Endothelial cell of umbilical vein (primary cell): Measurements from ENCODE around the gene NEK8. TPM values are rescaled to one million over a fixed set of nuclear protein-coding genes. Genes with fewer than 3 reads are reported as not detected.

Experiments used
- BruUV-seq: library from RNA; stranded (reverse); fragments of 400-500 nt; replicated peaks from 2 replicates; lab custom pipeline; 2021; lab: Mats Ljungman, UMichigan
- CTCF ChIA-PET: fragments of 300-600, 350-600 bp; sonication (Branson Sonifier 250); formaldehyde crosslinking; loops from one replicate; lab custom pipeline; 2021; ENCODE audit warnings: antibody characterized with exemption, inconsistent platforms; lab: Charles Lee
- POLR2A ChIA-PET: fragments of 300-600, 350-600 bp; sonication (Branson Sonifier 250); formaldehyde crosslinking; loops from one replicate; lab custom pipeline; 2021; ENCODE audit warnings: antibody characterized with exemption, inconsistent platforms; lab: Charles Lee
- DNase-seq: peaks from one replicate; pipeline ENCODE4 v3.0.0-alpha.2; 2011; ENCODE audit warnings: low read depth, low spot score
- FAIRE-seq: peaks from 2 replicates; lab custom pipeline; 2011; peaks lifted over from hg19 to GRCh38; lab: Jason Lieb, UNC
- H2AFZ ChIP-seq: 2 replicates; pipeline ENCODE4 v1.6.0; 2012; ENCODE audit warnings: low read depth, low read length, control low read depth, inconsistent platforms
- H3K27ac ChIP-seq: 2 replicates; pipeline ENCODE4 v1.5.1; 2011; ENCODE audit warnings: low read depth, mild to moderate bottlenecking, control low read depth, low read length, moderate library complexity; ENCODE audit not compliant: insufficient read depth
- H3K27me3 ChIP-seq, 2 experiments: 2 replicates each; pipeline versions ENCODE4 v1.6.0 to v1.6.1; 2011; ENCODE audit warnings: low read length in 2 of 2, mixed read lengths in 1 of 2; ENCODE audit not compliant: control insufficient read depth in 2 of 2, insufficient read depth in 2 of 2
- H3K36me3 ChIP-seq, 2 experiments: 2 replicates in 1 of 2; 3 replicates in 1 of 2; pipeline ENCODE4 v1.5.1; 2011; ENCODE audit warnings: low read length in 2 of 2, mild to moderate bottlenecking in 1 of 2, moderate library complexity in 1 of 2; ENCODE audit not compliant: control insufficient read depth in 2 of 2, insufficient read depth in 2 of 2; ENCODE audit errors: extremely low read depth in 1 of 2
- H3K4me1 ChIP-seq: 3 replicates; pipeline ENCODE4 v1.5.1; 2011; ENCODE audit warnings: mild to moderate bottlenecking, low read length; ENCODE audit not compliant: control insufficient read depth, insufficient read depth; ENCODE audit errors: extremely low read depth
- H3K4me2 ChIP-seq: 2 replicates; pipeline ENCODE4 v1.6.1; 2011; ENCODE audit warnings: low read length, control low read depth, mixed read lengths; ENCODE audit not compliant: insufficient read depth
- H3K4me3 ChIP-seq, 3 experiments: fragments of 200-600 bp in 1 of 3; sonication (generic), shearing (Covaris generic) in 1 of 3; replicated peaks in 1 of 3; 2 replicates each; pipeline ENCODE4 v1.5.1; 2011 to 2016; ENCODE audit warnings: control low read depth in 3 of 3, low read length in 3 of 3, mild to moderate bottlenecking in 2 of 3, inconsistent platforms in 1 of 3, low read depth in 1 of 3, moderate library complexity in 1 of 3; ENCODE audit not compliant: insufficient read depth in 1 of 3
- H3K79me2 ChIP-seq: 2 replicates; pipeline ENCODE4 v1.6.0; 2012; ENCODE audit warnings: low read length, inconsistent platforms; ENCODE audit not compliant: control insufficient read depth, insufficient read depth
- H3K9ac ChIP-seq: replicated peaks from 2 replicates; pipeline ENCODE3; 2011; ENCODE audit warnings: low read length, control low read depth; ENCODE audit not compliant: insufficient read depth; ENCODE audit errors: extremely low read depth
- H3K9me1 ChIP-seq: replicated peaks from 3 replicates; pipeline ENCODE4 v1.6.0; 2011; ENCODE audit warnings: mild to moderate bottlenecking, low read length; ENCODE audit not compliant: control insufficient read depth, insufficient read depth; ENCODE audit errors: extremely low read depth
- H3K9me3 ChIP-seq: replicated peaks from 2 replicates; pipeline ENCODE4 v1.5.1; 2012; ENCODE audit warnings: low read length, inconsistent platforms; ENCODE audit not compliant: control insufficient read depth, insufficient read depth
- H4K20me1 ChIP-seq: replicated peaks from 2 replicates; pipeline ENCODE3; 2011; ENCODE audit warnings: mild to moderate bottlenecking, low read length; ENCODE audit not compliant: control insufficient read depth, insufficient read depth; ENCODE audit errors: extremely low read depth
- GATA2 ChIP-seq: IDR thresholded peaks from 2 replicates; pipeline ENCODE4 v1.7.0; 2011; ENCODE audit warnings: low read depth, mild to moderate bottlenecking, moderate library complexity, mixed read lengths, low read length; ENCODE audit not compliant: insufficient read length, insufficient read depth
- JUN ChIP-seq: IDR thresholded peaks from 2 replicates; pipeline ENCODE4 v1.6.1; 2011; ENCODE audit warnings: borderline replicate concordance, low read depth; ENCODE audit not compliant: insufficient read length, insufficient read depth
- MYC ChIP-seq: IDR thresholded peaks from one replicate; pipeline ENCODE4 v1.6.1; 2011; ENCODE audit warnings: mild to moderate bottlenecking, low read depth, low read length
- POLR2A ChIP-seq: IDR thresholded peaks from 2 replicates; pipeline ENCODE4 v1.6.1; 2012; ENCODE audit warnings: low read depth, mild to moderate bottlenecking, control low read depth, low read length
- POLR2AphosphoS5 ChIP-seq: IDR thresholded peaks from 2 replicates; pipeline ENCODE4 v1.6.1; 2012; ENCODE audit warnings: low read depth, mild to moderate bottlenecking, control low read depth, low read length, moderate library complexity; ENCODE audit not compliant: insufficient read depth
- dilution Hi-C: fragments of 300-500 bp; cut with MboI; formaldehyde crosslinking; loops from one replicate; pipeline ENCODE4 v1.15.0; 2019; ENCODE audit warnings: low sequenced_read_pairs; ENCODE audit not compliant: extremely low pct_ligation_motif_present
- intact Hi-C: fragments of 100-400 bp; cut with micrococcal nuclease; formaldehyde crosslinking; loops from one replicate; pipeline ENCODE4 v1.10.0; 2022
- polyA plus RNA-seq, 4 experiments: library from polyadenylated mRNA; depleted of rRNA in 3 of 4; stranded (reverse) in 3 of 4; unstranded in 1 of 4; fragments of >200 nt; gene quantifications; 2 replicates each; pipeline versions ENCODE4 v1.2.1 to v1.2.3, GENCODE V29; 2011 to 2012; ENCODE audit warnings: missing spikeins in 1 of 4
- total RNA-seq: library from RNA; stranded (reverse); gene quantifications from 2 replicates; pipeline ENCODE4 v1.2.3, GENCODE V29; 2021
- TF ChIP-seq, protein P1 (sequence below), 2 donors: IDR thresholded peaks; 1 replicate in 1 of 2; 2 replicates in 1 of 2; pipeline ENCODE4 v1.5.1; 2011; ENCODE audit warnings: low read length in 2 of 2, mild to moderate bottlenecking in 2 of 2, moderate library complexity in 2 of 2, control low read depth in 1 of 2, inconsistent platforms in 1 of 2, low read depth in 1 of 2; ENCODE audit not compliant: insufficient read depth in 1 of 2; ENCODE audit errors: extremely low read depth in 1 of 2

The NEK8 gene
- total and polyA plus RNA-seq, 2 donors (not counting 3 experiments of a cell fraction or from before 2014, with no cell fraction given) = 3.1 to 3.2 TPM

DNA sequence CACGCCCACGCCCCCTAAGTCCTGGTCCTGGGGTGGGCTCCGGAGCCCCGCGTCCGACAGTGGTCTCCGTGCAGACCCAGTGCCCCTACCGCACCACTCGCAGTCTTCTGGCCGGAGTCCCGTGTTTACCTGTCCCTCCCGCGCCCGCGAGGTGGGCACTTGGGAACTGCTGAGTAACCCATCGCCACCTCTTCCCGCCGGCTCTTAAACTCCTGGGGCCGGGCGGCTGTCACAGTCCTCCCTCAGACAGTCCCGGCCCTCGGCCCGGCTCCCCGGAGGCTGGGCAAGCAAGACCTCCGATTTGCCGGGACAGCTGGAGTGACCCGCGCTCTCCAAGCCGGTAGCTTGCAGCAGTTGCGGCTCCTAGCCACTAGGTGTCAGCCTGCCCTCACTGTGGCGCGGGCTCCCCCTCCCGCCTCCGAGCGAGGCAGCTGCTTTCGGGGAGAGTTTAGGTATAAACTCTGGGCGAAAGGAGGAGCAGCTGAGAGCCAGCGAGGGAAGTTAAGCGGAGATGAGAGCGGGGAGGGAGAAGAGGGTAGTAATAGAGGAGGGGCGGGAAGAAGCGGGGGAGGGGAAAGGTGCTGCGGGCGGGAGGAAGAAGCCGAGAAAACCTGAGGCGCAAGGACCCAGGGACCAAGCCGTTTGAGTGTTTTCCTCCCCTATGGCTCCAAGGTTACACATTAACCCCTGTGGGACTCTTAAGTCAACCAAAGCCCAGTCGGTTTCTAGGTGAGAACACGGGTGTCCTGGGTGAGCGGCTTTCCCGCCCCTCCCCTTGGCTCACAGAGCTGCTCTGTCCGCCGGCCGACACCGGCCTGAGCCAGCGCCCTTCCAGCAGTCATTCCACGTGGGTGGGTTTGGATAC lies 1.7 kb upstream of the NEK8 start:
- Histone ChIP-seq H2AFZ (peak overlapping the region; percentile 84), H4K20me1 (no peaks in the 10 kb centered on the region), H3K9ac (peak overlapping the region; percentile 53), H3K27ac (no peak overlapping the region), H3K4me3 (peak overlapping the region; percentile 29 to 57 (median 41)), H3K4me2 (peak overlapping the region; percentile 68), H3K27me3 (no peaks in the 10 kb centered on the region), H3K4me1 (peaks cover 34% of the 10 kb centered on the region), H3K9me1 (no peaks in the 10 kb centered on the region), H3K36me3 (peaks cover 15 to 19% of the 10 kb centered on the region in 2 experiments), H3K9me3 (no peaks in the 10 kb centered on the region), H3K79me2 (peaks cover 17% of the 10 kb centered on the region)
- dilution Hi-C loops (no loop called here), intact Hi-C loops (loop anchor here (1.0 to 2.0 kb wide), 6 partner anchors 23 to 225 kb away; partner anchors contain the start of gene DHRS13)
- FAIRE-seq (peak; percentile 91), DNase-seq (peak; percentile 95)
- BruUV-seq = no TSS peak
- ChIA-PET POLR2A (interaction anchor here (0.7 to 4.7 kb wide), 5 partner anchors 16 to 226 kb away, joined by 3 to 45 read pairs (median 7); no protein-coding TSS in a partner anchor), CTCF (interaction anchor here (0.6 to 13.7 kb wide), 41 partner anchors 8 to 397 kb away, joined by 3 to 602 read pairs (median 7); partner anchors contain the start of genes ERAL1, FAM222B, FLOT2 and PHF12)
- TF ChIP-seq JUN (no peak), MYC (no peak), GATA2 (no peak), POLR2AphosphoS5 (peak; percentile 32), POLR2A (no peak)
- TF ChIP-seq, protein P1, sequence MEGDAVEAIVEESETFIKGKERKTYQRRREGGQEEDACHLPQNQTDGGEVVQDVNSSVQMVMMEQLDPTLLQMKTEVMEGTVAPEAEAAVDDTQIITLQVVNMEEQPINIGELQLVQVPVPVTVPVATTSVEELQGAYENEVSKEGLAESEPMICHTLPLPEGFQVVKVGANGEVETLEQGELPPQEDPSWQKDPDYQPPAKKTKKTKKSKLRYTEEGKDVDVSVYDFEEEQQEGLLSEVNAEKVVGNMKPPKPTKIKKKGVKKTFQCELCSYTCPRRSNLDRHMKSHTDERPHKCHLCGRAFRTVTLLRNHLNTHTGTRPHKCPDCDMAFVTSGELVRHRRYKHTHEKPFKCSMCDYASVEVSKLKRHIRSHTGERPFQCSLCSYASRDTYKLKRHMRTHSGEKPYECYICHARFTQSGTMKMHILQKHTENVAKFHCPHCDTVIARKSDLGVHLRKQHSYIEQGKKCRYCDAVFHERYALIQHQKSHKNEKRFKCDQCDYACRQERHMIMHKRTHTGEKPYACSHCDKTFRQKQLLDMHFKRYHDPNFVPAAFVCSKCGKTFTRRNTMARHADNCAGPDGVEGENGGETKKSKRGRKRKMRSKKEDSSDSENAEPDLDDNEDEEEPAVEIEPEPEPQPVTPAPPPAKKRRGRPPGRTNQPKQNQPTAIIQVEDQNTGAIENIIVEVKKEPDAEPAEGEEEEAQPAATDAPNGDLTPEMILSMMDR (IDR thresholded peaks at IDR 0.05; ENCODE audit: extremely low read depth in 1 of 2, insufficient read depth in 1 of 2, low read depth in 1 of 2, low read length in 2 of 2) = peak; percentile 98 to 99
